EH (cell line): Measurements from ENCODE around the gene MICALL1.

Experiments used
- DNase-seq: peaks from one replicate; pipeline ENCODE4 v3.0.0-alpha.2; 2015; ENCODE audit warnings: low read depth

Gene MICALL1

GRCh38 chr22:37904572-37905533 lies 1.2 kb upstream of the MICALL1 start:
- DNase-seq, result peak; percentile 98

- DNase-seq, result no peak
Measured at GRCh38 chr22:37906364-37907008, 389 bp downstream of the MICALL1 start.

GRCh38 chr22:37907036-37907954 lies 1.2 kb downstream of the MICALL1 start:
- peak; percentile 58 for DNase-seq

GRCh38 chr22:37909766-37910165 lies 3.7 kb downstream of the MICALL1 start:
- peak; percentile 22 for DNase-seq

DNA sequence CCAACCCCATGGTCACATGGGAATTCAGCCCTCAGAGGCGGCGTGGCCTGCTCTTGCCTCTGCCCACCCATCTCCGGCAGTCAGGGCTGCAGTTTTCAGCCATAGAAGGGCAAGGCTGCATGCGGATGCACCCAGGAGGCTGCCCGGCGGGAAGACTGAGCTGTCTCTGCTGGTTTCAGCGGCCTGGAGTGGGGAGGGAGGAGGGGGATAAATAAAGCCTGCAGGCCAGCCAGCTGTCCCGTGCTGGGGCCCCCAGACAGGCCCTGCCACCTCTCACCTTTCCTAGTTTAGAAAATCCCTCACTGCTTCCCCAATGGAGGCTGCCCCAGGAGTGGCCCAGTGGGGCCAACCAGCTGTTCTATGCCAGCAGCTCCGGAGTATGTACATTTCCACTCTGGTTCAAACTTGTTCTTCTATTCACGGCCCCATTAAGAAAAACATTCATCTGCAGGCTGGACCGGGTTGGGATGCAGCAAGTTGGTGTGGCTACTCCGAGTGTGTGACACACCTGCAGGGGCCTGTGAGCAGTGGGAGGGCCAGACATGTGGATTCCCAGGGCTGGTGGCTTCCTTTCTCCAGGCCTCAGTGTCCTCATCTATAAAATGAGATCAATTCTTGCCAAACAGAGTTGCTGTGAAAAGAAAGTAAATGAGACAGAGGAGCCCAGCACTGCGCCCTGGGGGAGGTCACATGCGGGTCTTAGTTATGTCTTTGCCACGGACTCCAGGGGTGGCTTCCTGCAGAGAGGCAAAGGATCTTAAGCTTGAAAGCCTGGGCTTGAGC lies 5.0 kb downstream of the MICALL1 start:
- DNase-seq, result no peak

DNA sequence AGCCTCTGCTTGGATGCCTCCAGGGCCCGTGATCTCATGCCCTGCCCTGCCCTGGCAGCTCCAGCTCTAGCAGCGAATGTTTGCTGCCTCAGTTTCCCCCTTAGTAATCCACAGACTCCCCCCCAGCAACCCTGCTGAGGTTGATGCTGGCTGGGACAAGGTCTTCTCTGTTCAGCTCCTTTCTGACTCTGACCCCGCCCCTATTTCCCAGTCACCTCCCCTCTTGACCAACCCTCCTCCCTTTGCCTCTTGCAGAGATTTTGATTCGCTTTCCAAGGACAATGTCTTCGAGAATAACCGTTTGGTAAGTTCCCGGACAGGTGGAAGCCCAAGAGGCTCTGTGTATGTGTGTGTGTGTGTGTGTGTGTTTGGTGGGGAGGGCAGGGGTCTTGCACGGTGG lies 5.6 kb downstream of the MICALL1 start:
- DNase-seq, result no peak

DNA sequence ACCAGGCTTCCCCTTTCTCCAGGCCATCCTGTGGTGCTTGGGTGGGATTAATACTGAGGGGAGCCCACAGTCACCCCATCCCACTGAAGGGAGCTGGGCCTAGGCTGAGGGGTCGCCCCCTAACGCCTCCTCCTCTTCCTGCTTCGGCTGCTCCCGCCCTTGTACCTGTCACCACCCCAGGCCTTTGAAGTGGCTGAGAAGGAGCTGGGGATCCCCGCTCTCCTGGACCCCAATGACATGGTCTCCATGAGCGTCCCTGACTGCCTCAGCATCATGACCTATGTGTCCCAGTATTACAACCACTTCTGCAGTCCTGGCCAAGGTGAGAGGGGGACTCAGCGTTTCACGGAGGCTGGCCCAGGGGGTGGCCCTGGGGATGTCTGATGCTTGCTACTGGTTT lies 6.1 kb downstream of the MICALL1 start:
- no peak for DNase-seq

DNA sequence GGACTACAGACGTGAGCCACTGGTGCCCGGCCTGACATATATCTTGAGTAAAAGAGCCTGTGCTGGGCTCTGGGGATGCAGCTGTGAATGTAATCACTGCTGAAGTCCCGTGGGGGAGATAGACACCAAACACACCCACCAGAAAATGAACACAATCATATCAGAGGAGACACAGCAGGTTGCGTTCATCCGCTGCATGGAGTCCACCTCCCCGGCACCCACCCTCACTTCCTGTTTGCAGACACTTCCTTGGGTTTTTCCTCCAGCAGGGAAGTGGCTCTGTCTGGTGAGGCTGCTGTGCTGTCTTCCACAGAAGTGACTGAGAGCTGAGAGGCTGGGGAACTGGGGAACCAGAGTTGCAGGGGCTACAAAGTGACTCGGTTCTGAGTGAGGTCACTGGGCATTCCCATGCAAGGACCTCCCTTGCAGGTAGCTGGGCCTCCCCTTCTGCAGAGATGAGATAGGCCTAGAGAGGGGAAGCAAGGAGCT lies 7.2 kb downstream of the MICALL1 start:
- DNase-seq, result no peak

- DNase-seq, result no peak
Measured at GRCh38 chr22:37916311-37916710, 10.2 kb downstream of the MICALL1 start.

GRCh38 chr22:37917874-37918548 lies 11.9 kb downstream of the MICALL1 start:
- DNase-seq, result no peak

- DNase-seq, result no peak
Measured at GRCh38 chr22:37918580-37919270, 12.6 kb downstream of the MICALL1 start.

DNA sequence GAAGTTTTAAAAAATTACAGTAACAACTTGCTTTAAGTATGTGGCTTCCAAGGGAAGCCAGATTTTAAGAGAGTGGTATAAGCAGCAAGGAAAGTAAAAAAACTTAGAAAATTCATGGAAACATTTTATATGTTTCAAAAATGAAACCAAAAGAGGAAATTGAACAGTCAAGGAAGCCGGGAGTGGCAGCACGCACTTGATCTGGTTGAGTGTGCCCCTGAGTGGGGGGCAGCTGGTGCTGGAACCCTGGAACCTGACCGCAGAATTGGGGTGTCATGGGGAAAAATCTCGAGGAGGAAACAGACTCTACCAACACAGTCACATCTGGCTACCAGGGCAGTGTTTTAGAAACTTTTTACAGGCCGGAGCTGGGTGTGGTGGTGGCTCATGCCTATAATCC lies 14.0 kb downstream of the MICALL1 start:
- no peak for DNase-seq

DNA sequence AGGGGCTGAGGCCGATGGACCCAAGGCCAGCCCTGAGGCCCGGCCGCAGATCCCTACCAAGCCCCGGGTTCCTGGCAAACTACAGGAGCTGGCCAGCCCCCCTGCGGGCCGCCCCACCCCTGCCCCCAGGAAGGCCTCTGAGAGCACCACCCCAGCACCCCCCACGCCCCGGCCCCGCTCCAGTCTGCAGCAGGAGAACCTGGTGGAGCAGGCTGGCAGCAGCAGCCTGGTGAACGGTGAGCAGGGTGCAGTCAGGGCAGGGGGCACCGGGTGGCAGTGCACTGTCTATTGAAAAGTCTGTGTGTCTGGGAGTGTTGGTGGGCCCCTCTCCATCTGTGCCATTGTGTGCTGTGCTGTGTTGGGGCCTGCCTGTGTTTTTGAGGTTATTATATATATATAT lies 16.1 kb downstream of the MICALL1 start:
- no peak for DNase-seq

DNA sequence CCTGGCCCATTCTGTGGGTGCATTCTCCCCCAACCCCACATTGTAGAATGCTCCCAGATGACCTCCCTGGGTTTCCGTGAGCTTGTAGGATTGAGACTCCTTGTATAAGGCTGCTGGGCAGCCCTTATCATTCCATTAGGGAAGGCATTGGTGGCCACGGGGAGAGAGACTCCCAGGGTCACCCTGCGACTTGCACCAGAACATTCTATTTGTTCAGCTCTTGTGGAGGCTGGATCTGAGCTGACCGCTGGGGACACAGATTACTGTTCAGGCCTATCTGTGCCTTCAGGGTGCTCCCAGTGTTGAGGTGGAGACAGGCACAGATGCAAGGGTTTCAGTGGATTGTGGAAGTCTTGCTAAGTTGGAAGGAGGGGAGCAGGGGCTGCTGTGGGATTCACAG lies 17.8 kb downstream of the MICALL1 start:
- no peak for DNase-seq

DNA sequence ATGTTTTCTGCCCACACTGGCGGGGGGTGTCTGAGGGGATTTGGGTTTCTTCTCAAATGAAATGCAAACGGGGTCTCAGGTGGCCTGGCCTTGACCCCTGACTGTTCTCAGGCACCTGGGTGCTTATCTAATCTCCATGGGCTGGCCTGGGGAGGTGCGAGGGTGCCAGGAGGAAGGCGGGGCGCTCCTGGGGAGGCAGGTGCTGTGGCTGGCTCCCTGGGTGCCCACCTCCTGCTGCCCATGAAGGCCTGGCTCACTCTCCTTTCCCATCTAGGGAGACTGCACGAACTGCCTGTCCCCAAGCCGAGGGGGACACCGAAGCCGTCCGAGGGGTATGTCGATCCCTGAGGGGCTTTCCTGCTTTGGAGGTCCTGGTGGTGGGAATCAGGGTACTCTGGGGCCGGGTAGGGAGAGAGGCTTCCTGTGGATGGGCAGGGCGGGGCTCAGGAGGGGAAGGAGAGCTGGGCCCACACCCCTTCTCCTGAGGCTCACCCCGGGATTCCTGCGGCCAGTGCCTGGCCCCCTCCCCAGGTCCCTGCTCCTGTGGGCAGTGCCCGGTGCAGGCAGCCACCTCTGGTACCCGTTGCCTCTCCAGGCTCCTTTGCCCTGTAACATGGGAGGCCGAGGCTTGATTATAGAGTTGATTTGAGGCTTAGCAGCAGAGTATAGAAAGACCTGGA lies 18.4 kb downstream of the MICALL1 start:
- DNase-seq, result no peak

GRCh38 chr22:37925330-37925729 lies 19.2 kb downstream of the MICALL1 start:
- DNase-seq, result no peak

DNA sequence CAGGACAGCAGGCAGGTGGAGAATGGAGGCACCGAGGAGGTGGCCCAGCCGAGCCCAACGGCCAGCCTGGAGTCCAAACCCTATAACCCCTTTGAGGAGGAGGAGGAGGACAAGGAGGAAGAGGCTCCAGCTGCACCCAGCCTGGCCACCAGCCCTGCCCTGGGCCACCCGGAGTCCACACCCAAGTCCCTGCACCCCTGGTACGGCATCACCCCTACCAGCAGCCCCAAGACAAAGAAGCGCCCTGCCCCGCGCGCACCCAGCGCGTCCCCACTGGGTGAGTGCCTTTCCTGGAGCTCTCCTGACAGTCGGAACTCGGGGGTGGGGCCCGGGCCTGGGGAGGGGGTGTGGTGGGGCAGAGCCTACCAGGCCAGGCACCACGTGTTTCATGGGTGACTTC lies 19.7 kb downstream of the MICALL1 start:
- no peak for DNase-seq

DNA sequence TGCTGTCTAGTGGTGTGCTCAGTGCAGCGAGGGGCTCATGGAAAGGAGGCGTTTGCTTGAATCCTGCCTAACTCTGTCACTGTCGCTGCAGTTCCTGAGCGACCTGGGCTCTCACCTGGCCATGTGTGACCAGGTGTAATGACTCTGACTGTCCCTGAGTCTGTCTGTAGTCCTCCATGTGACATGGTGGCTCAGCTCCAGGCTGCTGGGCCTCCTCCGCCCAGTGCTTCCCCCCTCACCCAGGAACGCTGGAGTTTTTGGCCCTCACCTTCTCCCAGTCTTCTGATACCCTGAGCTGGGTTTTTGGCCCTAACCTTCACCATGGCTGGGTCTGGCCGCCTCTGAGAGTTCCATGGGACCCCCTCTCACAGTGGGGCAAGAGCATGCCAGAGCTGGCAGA lies 20.3 kb downstream of the MICALL1 start:
- DNase-seq, result no peak

DNA sequence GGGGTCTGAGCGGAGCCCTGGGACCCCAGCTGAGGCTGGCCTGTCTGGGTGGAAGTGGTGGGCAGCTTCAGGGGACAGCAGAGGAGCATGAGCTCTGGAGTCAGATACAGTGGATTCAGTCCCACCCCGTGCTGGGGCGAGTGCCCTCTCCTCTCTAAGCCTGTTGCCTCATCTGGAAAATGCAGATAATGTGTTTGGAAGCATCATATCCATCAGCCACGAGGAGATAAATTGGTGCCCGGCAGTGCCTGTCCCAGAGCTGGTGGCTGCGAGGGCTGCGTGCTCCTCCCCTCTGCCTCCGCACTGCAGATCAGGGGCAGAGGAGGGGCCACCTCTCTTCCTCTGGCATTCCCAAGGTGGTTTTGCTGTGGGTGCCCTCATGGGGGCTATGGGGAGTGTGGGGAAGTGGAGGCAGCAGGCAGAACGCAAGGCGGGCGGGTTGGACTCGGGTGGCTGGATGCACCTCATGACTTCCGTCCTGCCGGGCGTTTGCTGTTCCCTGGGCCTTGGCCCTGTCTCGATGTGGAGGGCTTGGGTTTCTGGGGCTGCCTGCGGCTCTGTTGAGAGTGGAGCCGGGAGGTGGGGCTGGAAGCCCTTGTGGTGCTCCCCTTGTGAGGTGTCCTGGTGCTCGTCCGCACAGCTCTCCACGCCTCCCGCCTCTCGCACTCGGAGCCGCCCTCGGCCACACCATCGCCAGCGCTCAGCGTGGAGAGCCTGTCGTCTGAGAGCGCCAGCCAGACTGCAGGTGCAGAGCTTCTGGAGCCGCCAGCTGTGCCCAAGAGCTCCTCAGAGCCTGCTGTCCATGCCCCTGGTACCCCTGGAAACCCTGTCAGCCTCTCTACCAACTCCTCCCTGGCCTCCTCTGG lies 20.9 kb downstream of the MICALL1 start:
- DNase-seq, result no peak
